Fibroblast of mammary gland (primary cell): ENCODE data around the gene TOMM7.
"Not testable (repeated sequence)": the region's sequence is repeated elsewhere in the genome, so short reads cannot be mapped to it uniquely, and the experiment has no call there.

ENCODE experiments used
- DNase-seq: peaks from one replicate; pipeline ENCODE4 v3.0.0-alpha.2; 2010; ENCODE audit warnings: low read depth
- H3K4me3 ChIP-seq: 2 replicates; pipeline ENCODE4 v1.5.1; 2011; ENCODE audit warnings: low read depth, mild to moderate bottlenecking, low read length, moderate library complexity; ENCODE audit not compliant: control insufficient read depth
- TF ChIP-seq, protein P1 (sequence below): conservative IDR thresholded peaks from 2 replicates; pipeline ENCODE4 v1.5.1; 2011; ENCODE audit warnings: low read depth, low read length, inconsistent platforms; ENCODE audit not compliant: control insufficient read depth, insufficient read depth

Gene TOMM7

DNA sequence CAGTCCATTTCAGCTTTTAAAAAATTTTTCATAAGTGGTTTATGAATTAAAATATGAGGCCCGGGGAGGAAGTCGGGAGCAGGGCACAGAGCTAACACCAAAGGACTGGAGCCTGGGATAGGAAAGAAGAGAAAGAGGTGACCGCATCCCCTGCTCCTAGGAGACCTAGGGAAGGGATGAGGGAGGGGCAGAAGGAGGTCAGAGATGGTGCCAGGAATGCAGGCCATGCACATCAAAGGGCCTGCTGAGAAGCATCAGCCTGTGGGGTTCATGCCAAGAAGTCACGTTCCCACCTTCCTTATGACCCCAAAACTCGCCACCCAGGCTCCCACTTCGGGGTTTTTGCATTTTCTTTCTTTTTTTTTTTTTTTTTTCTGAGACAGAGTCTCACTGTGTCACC is 14.7 kb upstream of the TOMM7 start:
- TF ChIP-seq, protein P1, sequence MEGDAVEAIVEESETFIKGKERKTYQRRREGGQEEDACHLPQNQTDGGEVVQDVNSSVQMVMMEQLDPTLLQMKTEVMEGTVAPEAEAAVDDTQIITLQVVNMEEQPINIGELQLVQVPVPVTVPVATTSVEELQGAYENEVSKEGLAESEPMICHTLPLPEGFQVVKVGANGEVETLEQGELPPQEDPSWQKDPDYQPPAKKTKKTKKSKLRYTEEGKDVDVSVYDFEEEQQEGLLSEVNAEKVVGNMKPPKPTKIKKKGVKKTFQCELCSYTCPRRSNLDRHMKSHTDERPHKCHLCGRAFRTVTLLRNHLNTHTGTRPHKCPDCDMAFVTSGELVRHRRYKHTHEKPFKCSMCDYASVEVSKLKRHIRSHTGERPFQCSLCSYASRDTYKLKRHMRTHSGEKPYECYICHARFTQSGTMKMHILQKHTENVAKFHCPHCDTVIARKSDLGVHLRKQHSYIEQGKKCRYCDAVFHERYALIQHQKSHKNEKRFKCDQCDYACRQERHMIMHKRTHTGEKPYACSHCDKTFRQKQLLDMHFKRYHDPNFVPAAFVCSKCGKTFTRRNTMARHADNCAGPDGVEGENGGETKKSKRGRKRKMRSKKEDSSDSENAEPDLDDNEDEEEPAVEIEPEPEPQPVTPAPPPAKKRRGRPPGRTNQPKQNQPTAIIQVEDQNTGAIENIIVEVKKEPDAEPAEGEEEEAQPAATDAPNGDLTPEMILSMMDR = no peak
- H3K4me3 ChIP-seq = no peak overlapping the region
- no peak for DNase-seq

DNA sequence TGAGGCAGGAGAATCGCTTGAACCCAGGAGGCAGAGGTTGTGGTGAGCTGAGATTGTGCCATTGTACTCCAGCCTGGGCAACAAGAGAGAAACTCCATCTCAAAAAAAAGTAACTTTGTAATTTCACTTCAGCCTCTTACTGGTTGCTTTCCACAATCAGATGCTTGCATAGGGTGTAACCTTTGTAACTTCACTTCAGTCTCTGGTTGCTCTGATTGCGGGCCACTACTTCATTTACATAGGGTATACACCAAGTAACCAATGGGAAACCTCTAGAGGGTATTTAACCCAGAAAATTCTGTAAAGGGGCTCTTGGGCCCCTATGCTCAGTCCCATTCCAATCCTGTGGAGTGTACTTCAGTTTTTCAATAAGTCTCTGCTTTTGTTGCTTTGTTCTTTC is 13.9 kb upstream of the TOMM7 start:
- H3K4me3 ChIP-seq, DNase-seq: not testable (repeated sequence)

DNA sequence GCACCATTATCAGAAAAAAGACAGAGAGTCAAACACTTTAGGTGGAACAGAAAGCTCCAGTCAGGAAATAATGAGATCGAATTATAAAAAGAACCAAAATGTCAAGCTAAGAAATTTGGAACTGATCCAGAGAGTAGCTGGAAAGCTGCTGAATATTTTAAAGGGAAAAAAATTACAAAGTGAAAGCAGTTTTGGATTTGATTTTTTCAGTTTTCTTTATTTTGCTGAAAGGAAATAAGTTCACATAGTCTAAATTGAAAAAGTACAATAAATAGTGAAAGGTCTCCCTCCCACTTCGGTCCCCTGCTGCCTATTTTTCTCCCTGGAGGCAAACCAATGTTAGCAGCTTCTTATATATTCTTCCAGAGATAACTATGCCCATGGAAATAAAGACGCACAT is 11.3 kb upstream of the TOMM7 start:
- DNase-seq = no peak
- TF ChIP-seq, protein P1 = no peak
- no peak overlapping the region for H3K4me3 ChIP-seq

DNA sequence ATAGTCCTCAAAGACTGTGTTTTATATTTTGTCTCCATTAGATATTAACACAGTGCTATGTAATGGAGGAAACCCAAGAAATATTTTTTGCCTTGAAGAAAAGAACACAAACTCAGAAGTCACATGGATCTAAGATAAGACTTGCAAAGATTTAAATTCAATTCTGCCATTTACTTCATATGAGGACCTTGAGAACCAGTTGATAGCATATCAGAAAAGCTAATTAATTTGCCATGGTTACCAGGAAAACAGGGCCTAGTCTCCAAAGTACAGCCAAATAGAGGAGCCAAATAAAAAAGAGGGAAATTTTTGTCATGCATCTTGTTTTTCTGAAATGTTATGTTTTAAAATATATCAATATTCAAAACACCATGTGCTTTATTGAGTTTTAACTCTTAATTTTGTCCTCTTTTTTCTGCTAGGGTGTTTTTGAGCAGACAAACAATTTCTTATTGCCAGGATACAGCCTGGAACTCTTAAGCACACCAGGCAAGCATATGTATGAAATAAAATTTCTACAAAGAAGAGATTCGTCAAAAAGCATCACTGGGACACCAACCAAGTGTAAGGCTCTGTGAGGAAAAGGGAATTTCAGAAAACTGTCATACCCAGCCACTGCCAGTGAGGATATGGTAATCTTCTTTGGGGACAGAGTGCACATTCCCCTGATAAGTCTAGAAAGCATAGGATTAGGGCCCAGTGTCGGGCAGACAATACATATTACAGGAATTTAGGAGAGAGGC is 10.6 kb upstream of the TOMM7 start:
- no peak overlapping the region for H3K4me3 ChIP-seq
- TF ChIP-seq, protein P1 = no peak
- DNase-seq = no peak

DNA sequence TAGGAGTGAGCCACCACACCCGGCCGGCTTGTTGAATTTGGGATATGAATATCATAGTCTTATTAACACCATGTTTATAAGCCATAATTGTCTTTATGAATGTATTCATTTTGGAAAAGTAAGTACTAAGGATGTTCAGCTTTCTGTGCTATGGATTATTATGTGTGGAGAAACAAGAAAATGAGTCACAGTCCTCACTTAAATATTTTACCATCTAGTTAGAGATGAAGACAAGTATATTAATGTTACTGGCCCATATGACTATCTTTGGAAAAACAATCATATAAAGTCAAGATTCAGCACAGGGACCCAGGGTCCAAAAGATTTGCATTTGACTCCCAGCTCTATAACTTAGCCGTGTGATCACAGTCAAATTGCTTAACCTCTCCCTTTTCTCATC is 9.8 kb upstream of the TOMM7 start:
- DNase-seq = peak; percentile 48
- TF ChIP-seq, protein P1 = no peak
- no peak overlapping the region for H3K4me3 ChIP-seq

DNA sequence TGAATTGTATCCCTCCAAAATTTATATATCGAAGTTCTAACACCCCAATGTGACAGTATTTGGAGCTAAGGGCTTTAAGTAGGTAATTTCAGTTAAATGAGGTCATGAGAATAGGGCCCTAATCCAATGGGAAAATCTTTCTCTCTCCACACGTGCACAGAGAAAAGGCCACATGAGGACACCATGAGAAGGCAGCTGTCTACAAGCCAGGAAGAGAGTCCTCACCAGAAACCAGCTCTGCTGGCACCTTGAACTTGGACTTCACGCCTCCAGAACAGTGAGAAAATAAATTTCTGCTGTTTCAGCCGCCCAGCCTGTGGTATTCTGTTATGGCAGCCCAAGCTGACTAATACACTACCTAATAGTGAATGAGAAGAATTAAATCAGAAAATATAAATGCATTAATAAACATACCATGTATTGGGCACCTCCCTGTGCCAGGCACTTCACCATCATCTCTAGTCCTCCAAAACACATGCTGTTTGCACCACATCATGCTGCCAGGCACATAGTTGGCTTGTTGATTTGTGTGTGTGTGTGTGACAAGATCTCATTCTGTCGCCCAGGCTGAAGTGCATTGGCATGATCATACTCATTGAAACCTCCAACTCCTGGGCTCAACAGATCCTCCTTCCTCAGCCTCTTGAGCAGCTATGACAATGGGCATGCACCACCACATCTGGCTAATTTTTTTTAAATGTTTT is 9.1 kb upstream of the TOMM7 start:
- no peak overlapping the region for H3K4me3 ChIP-seq
- DNase-seq = peak; percentile 41
- TF ChIP-seq, protein P1 = no peak

DNA sequence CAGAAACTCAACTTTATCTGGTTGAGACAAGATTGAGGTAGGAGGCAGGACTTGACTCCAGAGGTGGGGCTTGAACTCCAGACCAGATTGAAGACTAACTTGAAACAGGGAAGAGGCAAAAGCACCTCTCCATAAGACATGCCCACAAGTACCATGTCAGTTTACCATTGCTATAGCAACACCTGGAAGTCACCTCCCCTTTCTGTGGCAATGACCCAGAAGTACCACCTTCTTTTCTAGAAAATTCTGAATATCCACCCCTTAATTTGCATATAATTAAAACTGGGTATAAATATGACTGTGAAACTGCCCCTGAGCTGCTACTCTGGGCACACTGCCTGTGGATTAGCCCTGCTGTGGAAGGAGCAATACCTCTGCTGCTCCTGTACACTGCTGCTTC is 4.9 kb upstream of the TOMM7 start:
- no peak for DNase-seq
- no peak overlapping the region for H3K4me3 ChIP-seq
- TF ChIP-seq, protein P1 = no peak
